ENCODE data around the gene DAPK2. TPM values are rescaled to one million over a fixed set of nuclear protein-coding genes. Genes with fewer than 3 reads are reported as not detected.

DAPK2 gene
- polyA plus RNA-seq, 4 donors, result 4.2 to 8.4 (median 6.4) TPM

DNA sequence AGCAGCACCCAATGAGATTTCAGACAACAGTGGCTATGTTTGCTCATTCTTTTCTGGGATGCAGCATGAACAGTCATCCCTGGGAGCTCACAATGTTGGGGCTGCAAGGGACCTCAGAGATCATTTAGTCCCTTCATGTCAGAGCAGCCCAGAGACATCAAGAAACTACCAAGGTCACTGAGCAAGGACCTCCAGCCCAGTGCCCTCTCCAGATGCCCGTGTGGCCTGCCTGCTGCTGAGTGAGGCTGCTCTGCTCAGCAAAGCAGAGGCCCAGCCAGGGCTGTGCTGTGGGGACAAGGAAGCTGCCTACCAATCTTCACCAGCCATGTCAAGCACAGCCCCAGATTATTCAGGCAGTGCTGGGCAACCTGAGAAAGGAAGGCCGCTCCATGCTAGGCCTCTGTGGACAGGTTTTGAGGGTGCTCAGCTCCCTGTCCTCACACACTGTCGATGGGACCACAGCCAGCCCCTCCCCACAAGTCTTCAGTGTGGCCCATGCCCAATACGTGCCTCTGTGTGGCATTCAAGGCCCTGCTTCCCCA, 99.7 kb downstream of the DAPK2 start:
- no peak for DNase-seq (ENCODE audit: low read depth in 4 of 4, low spot score in 2 of 4)

DNA sequence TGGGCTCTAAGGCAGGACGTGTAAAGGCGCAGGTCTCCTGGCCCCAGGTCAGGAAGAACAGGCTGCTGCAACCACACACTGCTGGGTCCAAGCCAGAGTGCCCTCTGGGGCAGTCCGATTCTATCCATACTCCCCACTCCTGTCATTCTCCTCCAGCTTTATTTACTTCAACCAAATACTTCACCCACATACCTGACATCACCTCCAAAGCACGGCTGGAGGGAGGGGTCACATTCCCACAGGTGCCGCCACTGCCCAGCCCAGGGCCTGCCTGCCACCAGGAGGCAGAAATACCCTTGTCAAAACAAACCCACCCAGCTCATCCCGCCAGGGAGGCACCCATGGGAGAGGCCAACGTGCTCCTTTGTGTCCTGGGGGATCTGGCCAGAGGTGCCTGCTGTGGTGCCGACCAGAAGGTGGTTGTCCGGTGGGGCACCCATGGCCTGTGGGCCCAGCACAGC, 100.4 kb downstream of the DAPK2 start:
- no peak for DNase-seq (ENCODE audit: low read depth in 4 of 4, low spot score in 2 of 4)

DNA sequence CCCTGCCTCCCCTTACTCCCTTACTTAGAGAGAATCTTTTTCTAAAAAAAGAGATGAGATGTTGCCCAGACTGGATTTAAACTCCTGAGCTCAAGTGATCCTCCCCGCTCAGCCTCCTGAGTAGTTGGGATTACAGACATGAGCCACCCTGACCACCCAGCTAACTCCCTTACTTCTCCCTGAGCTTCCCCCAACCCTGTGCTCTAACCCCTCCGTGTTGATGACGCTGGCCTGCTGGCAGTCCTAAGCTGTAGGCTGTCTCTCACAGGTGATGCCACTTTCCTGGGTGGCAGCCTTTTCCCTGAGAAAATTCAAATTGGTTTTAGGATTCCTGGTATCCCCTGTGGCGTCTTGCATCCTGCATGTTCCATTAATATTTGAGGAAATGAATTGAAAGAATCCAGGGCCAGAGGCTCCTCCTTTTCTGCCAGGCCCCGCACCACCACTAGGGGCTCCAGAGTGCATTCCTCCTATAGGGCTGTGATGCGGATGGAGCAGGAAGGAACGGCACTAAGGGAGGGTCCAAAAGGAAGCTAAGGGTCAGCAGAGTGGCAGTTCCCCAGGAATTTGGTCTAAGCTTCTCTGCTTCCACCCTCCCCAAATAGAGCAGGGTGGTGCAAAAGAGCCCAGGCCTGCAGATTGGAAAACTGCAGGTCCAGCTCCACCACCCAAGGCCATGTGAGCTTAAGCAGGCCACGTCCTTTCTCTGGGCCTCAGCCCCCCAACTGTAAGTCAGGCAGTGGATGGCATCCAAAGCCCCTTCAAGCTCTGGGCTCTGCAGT, 101.1 kb downstream of the DAPK2 start:
- peak in 1 of 4 donors; percentile 69 for DNase-seq (ENCODE audit: low read depth in 4 of 4, low spot score in 2 of 4)

DNA sequence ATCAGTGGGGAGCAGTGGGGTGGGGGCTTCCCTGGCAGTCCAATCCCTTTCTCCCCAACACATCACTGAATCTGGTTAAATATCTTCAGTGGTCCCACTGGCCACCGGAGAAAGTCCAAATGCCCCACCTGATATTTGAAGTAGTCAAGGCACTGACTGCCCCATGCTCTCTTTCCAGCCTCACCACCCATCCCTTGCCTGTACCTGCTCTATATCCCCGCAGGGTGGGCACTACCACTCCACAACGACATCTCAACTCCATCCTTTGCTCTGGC, 101.7 kb downstream of the DAPK2 start:
- DNase-seq (ENCODE audit: low read depth in 4 of 4, low spot score in 2 of 4), result no peak

DNA sequence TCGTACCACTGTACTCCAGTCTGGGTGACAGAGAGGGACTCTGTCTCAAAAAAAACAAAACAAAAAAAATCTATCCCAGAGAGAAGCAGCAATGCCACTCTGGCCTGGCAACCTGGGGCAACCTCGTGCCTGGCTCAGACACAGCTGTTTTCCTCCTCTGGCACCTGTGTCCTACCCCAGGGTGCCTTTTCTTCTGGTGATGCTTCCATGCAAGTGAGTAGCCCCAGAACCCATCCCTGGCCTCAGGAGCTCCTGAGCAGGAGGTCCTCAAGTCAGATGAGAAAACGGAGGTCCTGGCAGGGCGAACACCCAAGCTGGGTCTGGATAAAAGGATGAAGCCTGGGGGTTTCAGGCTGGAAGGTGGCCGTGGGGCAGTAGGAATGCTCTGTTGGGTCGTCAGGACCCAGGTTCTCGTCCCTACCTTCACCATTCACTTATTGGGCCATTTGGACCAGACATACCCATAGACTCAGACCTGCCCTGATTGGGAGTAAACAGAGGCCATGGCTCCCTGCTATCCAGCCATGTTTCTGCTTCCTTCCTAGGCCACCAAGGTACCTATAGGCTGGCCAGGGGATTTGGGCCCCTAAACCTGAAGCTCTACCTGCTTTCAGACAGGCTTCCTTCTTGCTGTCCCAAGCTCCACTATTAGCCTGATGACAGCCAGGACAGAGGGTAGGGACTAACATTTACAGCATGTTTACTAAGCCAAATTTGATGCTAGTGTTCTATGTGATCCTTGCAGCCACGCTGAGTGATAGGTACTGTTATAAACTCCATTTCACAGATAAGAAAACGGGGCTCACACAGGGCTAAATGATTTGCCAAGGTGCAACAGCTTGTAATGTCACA, 102.2 kb downstream of the DAPK2 start:
- no peak for DNase-seq (ENCODE audit: low read depth in 4 of 4, low spot score in 2 of 4)

DNA sequence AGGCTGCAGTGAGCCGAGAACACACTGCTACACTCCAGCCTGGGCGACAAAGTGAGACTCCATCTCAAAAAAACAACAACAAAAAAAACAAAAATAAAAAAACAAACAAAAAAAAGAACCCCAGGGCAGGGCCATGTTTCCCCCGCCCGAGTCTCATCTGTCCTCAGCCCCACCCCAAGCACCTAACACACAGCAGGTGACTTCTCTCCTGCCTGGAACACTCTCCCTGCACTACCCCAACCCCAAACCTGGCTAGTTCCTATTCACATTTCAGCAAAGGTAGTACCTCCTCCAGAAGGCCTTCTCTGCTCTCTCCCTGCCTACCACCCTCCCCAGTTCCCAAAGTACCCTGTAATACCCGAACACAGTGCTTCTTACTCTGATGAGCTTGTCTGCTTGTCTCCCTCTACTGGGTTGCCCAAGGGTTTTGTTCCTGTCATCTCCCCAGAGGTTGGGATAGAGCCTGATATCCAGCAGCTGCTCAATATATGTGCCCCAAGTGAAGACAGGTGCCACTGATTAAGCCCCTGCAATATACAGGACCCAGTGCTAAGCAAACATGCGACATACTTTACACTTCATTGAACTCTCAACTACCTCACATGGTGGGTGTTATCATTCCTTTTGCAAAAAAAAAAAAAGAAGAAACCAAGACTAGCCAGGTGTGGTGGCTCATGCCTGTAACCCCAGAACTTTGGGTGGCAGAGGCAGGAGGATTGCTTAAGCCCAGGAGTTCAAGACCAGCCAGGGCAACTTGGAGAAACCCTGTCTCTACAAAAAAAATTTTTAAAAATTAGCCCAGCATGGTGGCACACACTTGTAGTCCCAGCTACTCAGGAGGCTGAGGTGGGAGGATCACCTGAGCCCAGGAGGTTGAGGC, 103.6 kb downstream of the DAPK2 start:
- DNase-seq (ENCODE audit: low read depth in 4 of 4, low spot score in 2 of 4), result no peak

DNA sequence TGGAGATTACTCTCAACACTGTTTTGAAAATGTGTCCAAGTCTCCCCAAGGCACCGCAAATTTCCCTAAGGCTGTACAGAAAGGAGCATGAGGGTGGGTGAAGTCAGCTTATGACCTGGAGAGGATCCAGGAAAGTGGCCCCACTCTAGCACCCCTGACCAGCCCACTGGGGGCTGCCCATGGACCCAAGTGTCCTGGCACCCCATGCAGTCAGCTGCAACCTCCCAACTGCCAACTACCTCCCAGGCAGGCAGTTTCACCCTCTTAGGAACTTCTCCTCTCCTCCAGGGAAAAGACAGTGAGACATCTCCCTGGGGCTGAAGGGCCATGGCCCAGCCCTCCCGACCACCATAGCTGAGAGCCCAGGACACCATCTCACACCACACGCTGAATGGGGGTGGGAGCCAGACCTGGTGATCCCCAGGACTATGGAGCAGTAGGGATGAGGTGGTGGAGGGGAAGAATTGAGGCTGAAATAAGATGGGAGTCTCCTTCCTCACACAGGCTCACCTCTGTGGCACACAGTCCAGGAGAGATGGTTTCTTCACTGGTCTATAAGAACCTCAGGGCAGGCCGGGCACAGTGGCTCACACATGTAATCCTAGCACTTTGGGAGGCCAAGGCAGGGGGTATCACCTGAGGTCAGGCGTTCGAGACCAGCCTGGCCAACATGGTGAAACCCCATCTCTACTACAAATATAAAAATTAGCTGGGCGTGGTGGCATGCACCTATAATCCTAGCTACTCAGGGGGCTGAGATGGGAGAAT, 104.4 kb downstream of the DAPK2 start:
- no peak for DNase-seq (ENCODE audit: low read depth in 4 of 4, low spot score in 2 of 4)

DNA sequence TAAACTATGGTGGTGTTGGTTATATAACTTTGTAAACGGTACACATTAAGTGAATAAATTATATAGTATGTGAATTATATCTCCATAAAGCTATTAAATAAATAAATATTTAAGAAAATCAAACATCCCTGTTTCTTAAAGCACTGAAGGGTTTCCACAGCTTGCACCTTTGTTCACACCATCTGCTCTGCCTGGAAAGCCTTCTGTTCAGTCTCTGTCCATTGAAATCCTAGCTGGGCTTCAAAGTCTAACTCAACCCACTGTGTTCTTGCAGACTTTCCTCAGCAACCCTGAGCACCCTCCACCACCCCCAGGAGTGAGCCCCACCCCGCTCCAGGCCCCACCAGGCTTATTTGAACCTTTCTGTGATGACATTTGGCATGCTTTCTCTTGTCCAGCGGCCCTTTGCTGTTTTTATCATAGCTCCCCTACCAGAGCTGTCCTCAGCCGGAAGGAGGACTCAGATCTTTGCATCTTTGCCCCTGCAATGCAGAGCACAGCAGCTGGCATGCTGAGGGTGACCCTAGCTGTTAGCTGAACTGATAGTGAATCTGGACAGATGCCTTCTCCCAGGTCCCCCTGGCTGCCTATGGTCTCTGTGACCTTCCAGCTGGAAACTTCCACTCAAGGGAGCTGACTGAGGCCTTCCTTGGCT, 105.2 kb downstream of the DAPK2 start:
- DNase-seq (ENCODE audit: low read depth in 4 of 4, low spot score in 2 of 4), result no peak

DNA sequence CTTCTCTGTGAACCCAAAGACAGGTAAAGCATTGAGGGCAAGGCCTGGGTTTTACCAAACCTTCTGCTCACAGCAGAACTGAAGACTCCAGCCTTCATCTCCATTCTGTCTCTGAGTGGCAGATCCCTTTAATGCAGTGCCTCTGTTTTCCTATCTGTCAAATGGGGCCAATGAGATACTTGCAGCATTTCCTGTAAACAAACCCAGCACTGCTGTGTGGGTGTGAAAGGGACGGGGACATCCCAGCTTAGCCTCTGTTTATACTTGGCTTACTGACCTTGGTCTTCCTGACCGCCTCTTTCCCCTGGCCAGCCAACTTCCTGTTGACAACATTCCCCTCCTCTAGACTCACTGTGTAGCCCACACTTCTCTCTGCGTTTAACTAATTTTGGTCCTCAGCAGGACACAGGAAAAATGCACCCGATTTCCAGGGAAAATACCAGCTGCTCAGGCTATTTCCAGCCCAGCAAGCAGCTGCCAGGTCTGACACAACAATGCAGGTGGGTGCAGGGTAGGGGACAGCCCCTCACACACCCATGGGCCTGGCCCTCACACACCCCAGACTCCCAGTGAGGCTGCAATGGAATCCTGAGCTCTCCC, 106.7 kb downstream of the DAPK2 start:
- DNase-seq (ENCODE audit: low read depth in 4 of 4, low spot score in 2 of 4), result peak in 1 of 4 donors; percentile 19

DNA sequence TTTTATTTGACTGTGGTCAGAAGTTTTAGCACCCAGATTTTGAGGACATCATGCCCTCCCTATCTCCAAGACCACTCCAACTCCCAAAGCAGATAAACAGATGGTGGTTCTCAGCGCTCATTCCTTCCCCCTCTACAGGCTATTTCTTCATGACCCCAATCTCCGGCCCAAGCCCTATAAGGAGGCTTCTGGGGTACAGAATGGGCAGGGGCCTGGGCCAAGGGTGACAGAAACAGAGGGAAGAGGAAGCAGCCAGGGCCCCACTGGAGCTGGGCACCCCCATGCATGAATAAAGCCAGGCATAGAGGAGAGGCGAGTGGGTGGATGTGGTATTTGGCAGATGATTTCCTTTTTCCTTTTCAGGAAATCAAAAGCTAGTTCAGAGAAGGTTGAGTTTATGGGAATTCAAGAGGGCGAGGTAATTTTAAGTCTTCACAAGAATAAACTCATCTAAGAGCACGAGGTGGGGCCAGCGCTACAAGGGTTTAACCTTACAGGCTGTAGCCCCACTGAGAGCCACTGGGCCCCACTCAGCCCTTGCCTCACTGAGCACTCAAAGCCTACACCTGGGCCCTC, 107.7 kb downstream of the DAPK2 start:
- DNase-seq (ENCODE audit: low read depth in 4 of 4, low spot score in 2 of 4), result no peak

DNA sequence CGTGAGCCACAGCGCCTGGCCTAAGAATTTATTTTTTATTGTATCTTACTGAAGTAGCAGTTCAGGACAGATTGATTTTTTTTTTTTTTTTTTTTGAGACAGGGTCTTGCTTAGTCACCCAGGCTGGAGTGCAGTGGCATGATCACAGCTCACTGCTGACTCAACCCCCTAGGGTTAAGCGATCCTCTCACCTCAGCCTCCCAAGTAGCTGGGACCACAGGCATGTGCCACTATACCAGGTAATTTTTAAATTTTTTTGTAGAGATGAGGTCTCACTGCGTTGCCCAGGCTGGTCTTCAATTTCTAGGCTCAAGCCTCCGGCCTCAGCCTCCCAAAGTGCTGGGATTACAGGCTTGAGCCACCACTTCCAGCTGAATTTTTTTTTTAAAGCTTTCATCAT, 112.8 kb downstream of the DAPK2 start:
- DNase-seq (ENCODE audit: low read depth in 4 of 4, low spot score in 2 of 4), result no peak

DNA sequence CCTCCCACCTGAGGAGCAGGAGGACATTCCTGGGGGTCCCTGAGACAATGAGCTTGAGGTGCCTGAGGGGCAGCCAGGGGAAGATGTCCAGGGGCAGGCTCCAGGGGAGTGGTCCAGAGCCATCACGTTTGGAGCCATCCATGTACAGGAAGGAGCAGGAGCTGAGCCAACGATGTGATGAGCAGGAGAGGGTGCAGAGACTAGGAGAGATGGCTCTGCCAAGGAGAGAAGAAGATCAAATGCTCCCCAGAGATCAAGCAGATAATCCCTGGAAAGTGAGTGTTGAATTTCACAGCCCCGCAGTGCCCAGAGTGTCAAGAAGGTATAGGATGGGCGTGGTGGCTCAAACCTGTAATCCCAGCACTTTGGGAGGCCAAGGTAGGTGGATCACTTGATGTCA, 114.7 kb downstream of the DAPK2 start:
- no peak for DNase-seq (ENCODE audit: low read depth in 4 of 4, low spot score in 2 of 4)

DNA sequence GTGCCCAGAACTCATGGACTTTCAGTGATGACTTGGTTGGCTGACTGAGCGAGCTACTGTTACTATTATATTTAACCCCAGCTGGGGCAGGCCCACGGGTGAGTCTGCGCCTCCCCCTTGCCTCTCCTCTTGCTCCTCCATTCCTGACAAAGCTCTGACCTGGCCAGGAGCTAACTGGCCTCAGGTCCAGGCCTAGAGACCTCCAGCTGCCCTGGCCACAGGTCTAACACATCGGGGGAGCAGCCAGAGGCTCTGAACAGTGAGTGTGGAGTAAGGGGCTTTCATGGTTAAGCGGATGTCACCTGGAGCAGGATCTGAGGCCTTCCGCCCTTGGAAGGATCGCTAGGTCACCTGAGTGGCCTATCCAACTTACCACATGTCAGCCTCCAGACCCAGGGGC, 116.3 kb downstream of the DAPK2 start:
- no peak for DNase-seq (ENCODE audit: low read depth in 4 of 4, low spot score in 2 of 4)

DNA sequence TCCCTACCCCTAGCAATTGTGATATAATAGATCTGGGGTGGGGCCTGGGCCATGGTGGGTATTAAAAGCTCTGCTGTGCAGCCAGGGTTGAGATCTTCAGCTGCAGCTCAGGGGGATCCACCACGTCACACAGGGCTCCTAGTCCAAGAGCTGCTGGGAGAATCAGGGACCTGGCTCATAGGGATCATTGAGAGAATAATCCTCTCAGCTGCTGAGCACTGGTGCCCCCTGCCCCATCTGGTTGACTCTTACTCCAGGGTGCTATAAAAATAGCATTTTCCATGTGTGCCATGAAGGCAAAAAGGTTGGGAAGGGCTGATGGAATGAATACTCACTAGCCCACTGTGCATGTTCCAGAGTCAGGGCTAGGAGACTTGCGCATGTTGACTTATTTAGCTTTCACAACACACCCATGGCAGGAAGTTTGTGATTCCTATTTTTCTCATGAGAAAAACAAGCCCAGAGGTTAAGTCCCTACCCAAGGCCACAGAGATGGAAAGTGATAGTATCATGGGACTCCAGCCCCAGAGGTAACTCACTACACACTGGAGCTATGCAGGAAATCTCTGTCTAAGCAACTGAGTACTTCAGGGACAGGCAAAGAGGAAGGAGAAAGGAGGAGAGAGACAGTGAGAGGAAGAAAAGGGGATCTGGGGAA, 118.0 kb downstream of the DAPK2 start:
- DNase-seq (ENCODE audit: low read depth in 4 of 4, low spot score in 2 of 4), result no peak

DNA sequence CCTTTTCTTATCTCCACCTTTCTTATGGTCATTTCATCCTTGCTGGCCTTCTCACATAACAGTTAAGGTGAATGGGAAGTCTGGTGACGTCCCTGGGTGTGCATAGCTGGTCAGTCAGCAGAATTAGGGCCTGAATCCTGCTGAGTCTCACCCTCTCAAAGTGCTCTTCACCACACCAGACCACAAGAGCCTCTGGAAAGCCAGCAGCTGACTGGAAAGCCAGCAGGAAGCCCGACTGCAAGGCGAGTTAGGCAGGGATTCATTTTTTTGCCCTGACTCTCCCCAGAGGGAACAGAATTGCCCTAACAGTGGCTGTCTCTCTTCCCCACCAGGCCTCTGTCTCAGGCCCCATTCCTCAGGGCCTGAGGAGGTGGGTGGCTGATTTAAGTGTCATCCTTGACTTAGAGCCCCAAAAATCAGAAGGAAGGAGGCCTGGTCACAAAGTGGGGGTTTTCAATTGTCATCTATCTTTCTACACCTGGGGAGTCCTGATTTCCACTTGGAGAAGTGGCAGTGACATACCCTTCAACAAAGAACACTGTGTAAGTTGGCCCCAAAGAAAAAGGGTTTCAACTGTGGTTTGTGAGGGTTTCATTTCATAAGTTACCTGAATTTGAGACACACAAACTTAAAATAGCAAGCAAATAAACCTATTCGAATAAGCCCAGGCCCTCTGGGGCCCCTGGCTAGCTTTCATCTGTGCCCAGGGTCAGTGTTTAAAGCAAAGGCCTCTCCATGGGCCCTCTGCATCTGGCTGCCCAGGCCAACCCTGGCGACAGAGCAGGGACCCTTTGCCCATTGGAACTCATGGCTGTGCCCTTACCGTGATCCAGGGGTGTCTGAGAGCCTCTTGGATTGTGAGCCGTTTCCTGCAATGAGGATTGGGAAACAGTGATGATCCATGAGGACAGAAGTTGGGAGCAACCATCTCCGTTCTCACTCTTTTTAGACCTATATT, 122.0 kb downstream of the DAPK2 start:
- DNase-seq (ENCODE audit: low read depth in 4 of 4, low spot score in 2 of 4), result no peak

DNA sequence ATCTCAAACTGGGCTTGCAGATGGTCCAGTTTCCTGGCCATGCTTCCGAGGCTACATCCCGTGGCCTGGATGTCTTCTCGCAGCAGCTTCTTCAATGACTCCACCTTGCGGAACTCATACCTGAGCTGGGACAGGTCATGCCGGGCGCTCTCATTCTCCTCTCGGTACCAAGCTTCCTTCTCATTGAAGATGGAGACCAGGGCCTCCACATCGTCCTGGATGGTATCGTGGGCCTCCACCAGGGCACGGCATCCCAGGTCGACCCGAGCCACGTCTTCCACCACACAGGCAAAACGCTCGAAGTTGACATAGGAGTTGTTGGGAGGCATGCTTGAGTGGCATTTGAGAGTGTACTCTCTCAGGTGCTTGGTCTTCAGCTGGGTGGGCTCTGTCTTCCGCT, 123.4 kb downstream of the DAPK2 start:
- DNase-seq (ENCODE audit: low read depth in 4 of 4, low spot score in 2 of 4), result no peak

DNA sequence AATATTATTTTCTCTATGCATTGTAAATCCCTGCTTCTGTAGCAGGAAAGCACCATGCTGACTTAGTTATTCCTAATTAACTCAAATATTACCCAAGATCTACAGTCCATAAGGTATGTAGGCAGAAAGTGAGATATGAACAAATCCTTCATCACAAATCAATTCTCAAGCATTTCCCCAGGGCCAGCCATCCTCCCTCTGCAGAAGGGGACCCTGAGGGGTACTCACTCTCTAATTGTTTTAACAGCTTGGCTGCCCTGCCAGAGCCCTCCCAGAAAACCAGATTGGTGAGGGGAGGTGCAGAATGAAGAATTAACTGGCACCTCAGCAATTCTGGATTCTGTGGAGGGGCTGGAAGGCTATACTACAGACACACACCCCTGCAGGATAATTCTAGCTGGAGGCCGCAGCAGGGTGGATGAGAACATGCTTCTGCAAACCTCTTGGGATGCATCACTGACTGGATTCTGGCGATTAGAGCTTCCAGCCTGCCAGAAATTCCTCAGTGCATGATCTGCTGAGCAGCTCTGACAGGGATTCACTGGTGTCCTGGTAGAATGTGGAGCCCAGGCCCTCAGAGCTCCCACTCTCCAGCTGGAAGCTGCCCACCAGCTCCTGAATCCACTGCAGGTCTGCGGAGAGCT, 123.9 kb downstream of the DAPK2 start:
- no peak for DNase-seq (ENCODE audit: low read depth in 4 of 4, low spot score in 2 of 4)
